Measurements from ENCODE around the gene CXCL13.
A peak's percentile ranks its signal among the peaks of the same experiment; 100 is the strongest.
"Not testable (repeated sequence)": the region's sequence is repeated elsewhere in the genome, so short reads cannot be mapped to it uniquely, and the experiment has no call there.

CXCL13 gene

GRCh38 chr4:77605210-77605902 is at the start of gene CXCL13:
TSS of gene CXCL13 (plus strand) at chr4:77605820. CDS start at chr4:77605866, 46 bp downstream.
- H3K4me3 Mint-ChIP-seq, result no peak within 1 kb of the TSS
- H3K27me3 Mint-ChIP-seq, result peaks cover 5% of the 10 kb centered on the region
- H3K9me3 Mint-ChIP-seq, result no peaks in the 10 kb centered on the region
- no peaks in the 10 kb centered on the region for H3K36me3 Mint-ChIP-seq
- H3K27ac Mint-ChIP-seq, result no peak within 1 kb of the TSS
- no peaks in the 10 kb centered on the region for H3K4me1 Mint-ChIP-seq

GRCh38 chr4:77560170-77560569 is 45.5 kb upstream of the CXCL13 start:
- H3K4me1 Mint-ChIP-seq, result no peaks in the 10 kb centered on the region
- H3K9me3 Mint-ChIP-seq, result no peaks in the 10 kb centered on the region
- H3K4me3 Mint-ChIP-seq, result no peak overlapping the region
- H3K27me3 Mint-ChIP-seq, result peaks cover 13% of the 10 kb centered on the region
- no peaks in the 10 kb centered on the region for H3K36me3 Mint-ChIP-seq
- no peak overlapping the region for H3K27ac Mint-ChIP-seq

GRCh38 chr4:77561720-77562119 is 43.9 kb upstream of the CXCL13 start:
- H3K36me3 Mint-ChIP-seq, H3K4me3 Mint-ChIP-seq, H3K27ac Mint-ChIP-seq, H3K9me3 Mint-ChIP-seq, H3K4me1 Mint-ChIP-seq: not testable (repeated sequence)
- peaks cover 13% of the 10 kb centered on the region for H3K27me3 Mint-ChIP-seq

GRCh38 chr4:77564231-77564630 is 41.4 kb upstream of the CXCL13 start:
- Mint-ChIP-seq H3K4me1 (no peaks in the 10 kb centered on the region), H3K4me3 (no peak overlapping the region), H3K36me3 (no peaks in the 10 kb centered on the region), H3K27ac (no peak overlapping the region), H3K27me3 (peaks cover 23% of the 10 kb centered on the region), H3K9me3 (peaks cover 6% of the 10 kb centered on the region)

- Mint-ChIP-seq H3K27me3 (peaks cover 20% of the 10 kb centered on the region), H3K9me3 (peaks cover 6% of the 10 kb centered on the region), H3K4me3 (no peak overlapping the region), H3K36me3 (no peaks in the 10 kb centered on the region), H3K27ac (no peak overlapping the region), H3K4me1 (no peaks in the 10 kb centered on the region)
Measured at GRCh38 chr4:77566148-77566547, 39.5 kb upstream of the CXCL13 start.

GRCh38 chr4:77567549-77567948 is 38.1 kb upstream of the CXCL13 start:
- Mint-ChIP-seq H3K27ac (no peak overlapping the region), H3K4me3 (no peak overlapping the region), H3K4me1 (no peaks in the 10 kb centered on the region)

GRCh38 chr4:77570508-77571214 is 35.0 kb upstream of the CXCL13 start:
- H3K4me3 Mint-ChIP-seq, H3K27ac Mint-ChIP-seq, H3K4me1 Mint-ChIP-seq, H3K9me3 Mint-ChIP-seq, H3K36me3 Mint-ChIP-seq: not testable (repeated sequence)
- peaks cover 12% of the 10 kb centered on the region for H3K27me3 Mint-ChIP-seq

More at GRCh38 chr4:77567549-77567948, 38.1 kb upstream of the CXCL13 start:
- H3K9me3 Mint-ChIP-seq, result peaks cover 6% of the 10 kb centered on the region
- no peaks in the 10 kb centered on the region for H3K36me3 Mint-ChIP-seq
- H3K27me3 Mint-ChIP-seq, result peaks cover 20% of the 10 kb centered on the region

- Mint-ChIP-seq H3K4me3 (no peak overlapping the region), H3K4me1 (peaks cover under 1% of the 10 kb centered on the region), H3K9me3 (peaks cover 4% of the 10 kb centered on the region), H3K36me3 (no peaks in the 10 kb centered on the region), H3K27ac (no peak overlapping the region), H3K27me3 (peaks cover 2% of the 10 kb centered on the region)
Measured at GRCh38 chr4:77576351-77576750, 29.3 kb upstream of the CXCL13 start.

- peaks cover 11% of the 10 kb centered on the region for H3K4me1 Mint-ChIP-seq
- no peaks in the 10 kb centered on the region for H3K9me3 Mint-ChIP-seq
- peaks cover 9% of the 10 kb centered on the region for H3K27me3 Mint-ChIP-seq
- H3K27ac Mint-ChIP-seq, result no peak overlapping the region
- H3K4me3 Mint-ChIP-seq, result no peak overlapping the region
- H3K36me3 Mint-ChIP-seq, result peaks cover 1% of the 10 kb centered on the region
Measured at GRCh38 chr4:77578145-77578544, 27.5 kb upstream of the CXCL13 start.

- no peak overlapping the region for H3K4me3 Mint-ChIP-seq
- H3K4me1 Mint-ChIP-seq, result peaks cover 11% of the 10 kb centered on the region
- H3K36me3 Mint-ChIP-seq, result peaks cover 1% of the 10 kb centered on the region
- no peak overlapping the region for H3K27ac Mint-ChIP-seq
- no peaks in the 10 kb centered on the region for H3K9me3 Mint-ChIP-seq
- H3K27me3 Mint-ChIP-seq, result peaks cover 10% of the 10 kb centered on the region
Measured at GRCh38 chr4:77579406-77580076, 26.1 kb upstream of the CXCL13 start.

- peaks cover 1% of the 10 kb centered on the region for H3K36me3 Mint-ChIP-seq
- no peaks in the 10 kb centered on the region for H3K9me3 Mint-ChIP-seq
- H3K27me3 Mint-ChIP-seq, result peaks cover 10% of the 10 kb centered on the region
- H3K27ac Mint-ChIP-seq, result peak overlapping the region; percentile 26
- H3K4me3 Mint-ChIP-seq, result peak overlapping the region; percentile 26
- H3K4me1 Mint-ChIP-seq, result peaks cover 17% of the 10 kb centered on the region
Measured at GRCh38 chr4:77581724-77582123, 23.9 kb upstream of the CXCL13 start.

GRCh38 chr4:77582156-77582555 is 23.5 kb upstream of the CXCL13 start:
- H3K27me3 Mint-ChIP-seq, result peaks cover 10% of the 10 kb centered on the region
- H3K4me3 Mint-ChIP-seq, result no peak overlapping the region
- H3K4me1 Mint-ChIP-seq, result peaks cover 20% of the 10 kb centered on the region
- no peaks in the 10 kb centered on the region for H3K9me3 Mint-ChIP-seq
- H3K36me3 Mint-ChIP-seq, result peaks cover 1% of the 10 kb centered on the region
- H3K27ac Mint-ChIP-seq, result no peak overlapping the region

- Mint-ChIP-seq H3K4me1 (peaks cover 25% of the 10 kb centered on the region), H3K27ac (no peak overlapping the region)
Measured at GRCh38 chr4:77582711-77583110, 22.9 kb upstream of the CXCL13 start.

GRCh38 chr4:77586951-77587383 is 18.7 kb upstream of the CXCL13 start:
- H3K9me3 Mint-ChIP-seq, result no peaks in the 10 kb centered on the region
- H3K27ac Mint-ChIP-seq, result peak overlapping the region; percentile 53
- peaks cover 23% of the 10 kb centered on the region for H3K4me1 Mint-ChIP-seq
- H3K36me3 Mint-ChIP-seq, result no peaks in the 10 kb centered on the region
- H3K4me3 Mint-ChIP-seq, result peak overlapping the region; percentile 28
- H3K27me3 Mint-ChIP-seq, result peaks cover 5% of the 10 kb centered on the region

More at GRCh38 chr4:77582711-77583110, 22.9 kb upstream of the CXCL13 start:
- no peaks in the 10 kb centered on the region for H3K9me3 Mint-ChIP-seq
- peaks cover 1% of the 10 kb centered on the region for H3K36me3 Mint-ChIP-seq
- peaks cover 10% of the 10 kb centered on the region for H3K27me3 Mint-ChIP-seq
- no peak overlapping the region for H3K4me3 Mint-ChIP-seq

- Mint-ChIP-seq H3K4me1 (peaks cover 32% of the 10 kb centered on the region), H3K27me3 (peaks cover 4% of the 10 kb centered on the region), H3K36me3 (no peaks in the 10 kb centered on the region), H3K27ac (no peak overlapping the region), H3K4me3 (no peak overlapping the region), H3K9me3 (no peaks in the 10 kb centered on the region)
Measured at GRCh38 chr4:77590482-77590881, 15.1 kb upstream of the CXCL13 start.

GRCh38 chr4:77591532-77591931 is 14.1 kb upstream of the CXCL13 start:
- H3K4me1 Mint-ChIP-seq, result peaks cover 32% of the 10 kb centered on the region
- H3K36me3 Mint-ChIP-seq, result no peaks in the 10 kb centered on the region
- H3K4me3 Mint-ChIP-seq, result no peak overlapping the region
- H3K27ac Mint-ChIP-seq, result no peak overlapping the region
- no peaks in the 10 kb centered on the region for H3K9me3 Mint-ChIP-seq
- H3K27me3 Mint-ChIP-seq, result peaks cover 7% of the 10 kb centered on the region

All from activated naive CD4-positive, alpha-beta T cell treated with anti-CD3 and anti-CD28 coated beads, Interleukin-2, amount 50 U/mL, for 24 hours (primary cell).